GM19193 (cell line): ENCODE data around the gene TENT5A.

ENCODE experiments used
- POLR2A ChIP-seq: IDR thresholded peaks from 4 replicates; pipeline ENCODE4 v1.6.1; 2011; ENCODE audit not compliant: insufficient read depth, insufficient read length; ENCODE audit errors: extremely low read depth

The TENT5A gene

DNA sequence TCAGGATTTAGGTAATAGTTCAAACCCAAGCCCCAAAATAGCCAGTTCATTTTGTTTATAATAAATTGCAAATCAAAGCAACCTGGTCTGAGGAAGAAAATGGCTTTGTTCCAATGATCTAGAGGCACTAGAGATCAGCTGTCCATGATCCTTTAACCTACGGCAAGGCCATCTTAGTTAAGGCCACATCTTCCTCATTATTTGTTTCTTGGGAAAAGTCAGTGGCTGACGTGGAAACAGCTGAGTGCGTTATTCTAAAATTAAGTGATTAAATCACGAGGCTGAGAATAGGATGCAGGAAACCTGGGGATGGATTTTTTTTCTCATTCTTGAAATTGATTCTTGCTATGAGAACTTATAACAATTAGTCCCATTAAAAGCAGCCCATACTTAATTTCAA lies 10.1 kb upstream of the TENT5A start:
- no peak for TF ChIP-seq POLR2A

GRCh38 chr6:81762132-81762531 lies 9.7 kb upstream of the TENT5A start:
- TF ChIP-seq POLR2A = no peak

DNA sequence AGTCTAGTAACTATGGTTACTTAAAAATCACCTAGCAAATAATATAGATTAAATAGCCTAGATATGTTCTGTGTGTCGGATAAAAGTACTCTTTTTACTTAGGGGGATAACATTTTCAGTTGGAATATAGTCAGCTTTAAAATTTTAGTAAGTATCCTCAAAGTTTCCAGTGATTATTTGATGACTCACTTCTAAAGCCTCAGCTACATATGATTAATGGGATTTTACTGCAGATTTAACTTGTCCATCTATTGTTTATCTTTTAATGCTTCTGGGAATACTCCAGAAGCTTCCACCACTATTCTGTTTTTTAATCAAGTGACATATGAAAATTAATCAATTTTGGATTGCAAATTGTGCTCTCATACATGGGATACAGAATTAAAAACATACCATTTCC lies 8.7 kb upstream of the TENT5A start:
- no peak for TF ChIP-seq POLR2A

GRCh38 chr6:81759782-81760181 lies 7.3 kb upstream of the TENT5A start:
- no peak for TF ChIP-seq POLR2A

DNA sequence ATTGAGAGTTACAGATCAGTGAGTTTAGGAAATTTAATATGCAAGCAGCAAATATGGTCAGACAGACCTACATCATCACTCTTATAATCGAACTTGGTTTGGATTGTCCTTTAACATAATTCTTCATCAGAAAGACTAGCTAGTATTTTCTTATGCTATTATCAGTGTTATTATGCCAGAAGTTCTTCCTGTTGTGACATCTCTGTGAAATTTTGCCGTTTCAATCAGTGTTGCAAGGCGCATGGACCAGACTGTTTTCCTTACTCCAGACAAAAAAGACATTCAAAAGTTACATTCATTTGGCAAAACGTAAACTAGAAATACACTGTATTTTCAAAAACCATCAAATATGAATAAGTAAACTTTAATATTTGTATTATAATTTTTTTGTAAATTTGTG lies 5.7 kb upstream of the TENT5A start:
- no peak for TF ChIP-seq POLR2A

GRCh38 chr6:81756690-81757089 lies 4.2 kb upstream of the TENT5A start:
- TF ChIP-seq POLR2A = no peak

- TF ChIP-seq POLR2A = no peak
These were observed 3.1 kb upstream of the TENT5A start for GRCh38 chr6:81755551-81755950.

DNA sequence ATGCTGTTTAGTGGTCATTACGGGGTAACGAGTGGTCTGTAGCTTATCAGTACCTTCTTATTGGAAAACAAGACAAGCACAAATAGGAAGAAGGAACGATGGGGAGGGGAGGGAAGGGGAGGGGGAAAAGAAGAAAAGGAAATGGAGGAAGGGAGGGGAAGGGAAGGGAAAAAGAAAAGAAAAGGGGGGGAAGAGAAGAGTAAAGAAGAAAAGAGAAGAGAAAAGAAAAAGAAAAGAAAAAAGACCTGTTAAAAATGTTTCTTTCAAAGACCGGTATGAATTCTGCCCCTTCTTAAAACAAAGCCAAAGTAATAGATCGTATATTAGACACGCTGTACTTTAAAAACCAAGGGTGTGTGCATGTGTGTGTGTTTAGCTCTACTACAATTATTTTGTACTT lies 2.4 kb upstream of the TENT5A start:
- TF ChIP-seq POLR2A = no peak

DNA sequence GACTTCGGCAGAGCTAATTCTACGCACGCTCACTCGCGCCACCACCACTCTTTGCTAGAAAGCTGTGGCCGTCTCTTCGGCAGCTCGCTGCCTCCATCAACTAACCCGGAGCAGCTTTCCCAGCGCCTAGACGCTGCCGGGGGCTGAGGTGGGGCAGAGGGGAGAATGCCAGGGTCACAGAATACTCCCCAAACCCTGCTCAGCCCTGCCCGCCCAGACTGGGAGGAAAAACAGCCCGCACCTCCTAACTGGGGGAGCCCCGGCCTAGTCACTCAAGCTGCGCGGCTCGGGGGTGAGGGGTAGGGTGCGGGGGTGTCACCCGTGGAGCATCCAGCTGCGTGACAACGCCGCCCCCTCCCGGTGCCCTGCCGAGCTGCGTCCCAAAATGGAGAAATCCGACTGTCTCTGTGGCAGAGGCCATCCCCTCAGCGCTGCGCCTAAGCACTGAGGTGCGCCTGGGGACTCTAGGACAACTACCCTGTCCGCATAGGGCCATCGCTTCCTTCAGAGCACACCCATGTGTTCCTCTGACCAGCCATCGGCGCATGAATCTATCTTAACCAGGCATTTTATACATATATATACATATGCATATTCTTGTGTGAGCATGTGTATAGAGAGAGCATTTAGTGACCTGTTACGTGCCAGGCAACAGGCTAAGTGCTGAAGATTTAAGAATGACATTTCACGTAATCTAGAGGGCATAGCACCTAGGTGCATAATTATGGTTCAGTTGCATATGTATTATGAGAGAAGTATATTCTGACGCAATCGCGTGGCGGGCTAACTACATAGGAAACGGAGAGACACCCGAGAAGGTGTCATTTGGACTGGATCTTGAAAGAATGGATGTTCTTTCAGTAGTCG lies 1.5 kb upstream of the TENT5A start:
- TF ChIP-seq POLR2A = no peak

GRCh38 chr6:81752921-81753710 lies 635 bp upstream of the TENT5A start:
- peak; percentile 66 for TF ChIP-seq POLR2A

DNA sequence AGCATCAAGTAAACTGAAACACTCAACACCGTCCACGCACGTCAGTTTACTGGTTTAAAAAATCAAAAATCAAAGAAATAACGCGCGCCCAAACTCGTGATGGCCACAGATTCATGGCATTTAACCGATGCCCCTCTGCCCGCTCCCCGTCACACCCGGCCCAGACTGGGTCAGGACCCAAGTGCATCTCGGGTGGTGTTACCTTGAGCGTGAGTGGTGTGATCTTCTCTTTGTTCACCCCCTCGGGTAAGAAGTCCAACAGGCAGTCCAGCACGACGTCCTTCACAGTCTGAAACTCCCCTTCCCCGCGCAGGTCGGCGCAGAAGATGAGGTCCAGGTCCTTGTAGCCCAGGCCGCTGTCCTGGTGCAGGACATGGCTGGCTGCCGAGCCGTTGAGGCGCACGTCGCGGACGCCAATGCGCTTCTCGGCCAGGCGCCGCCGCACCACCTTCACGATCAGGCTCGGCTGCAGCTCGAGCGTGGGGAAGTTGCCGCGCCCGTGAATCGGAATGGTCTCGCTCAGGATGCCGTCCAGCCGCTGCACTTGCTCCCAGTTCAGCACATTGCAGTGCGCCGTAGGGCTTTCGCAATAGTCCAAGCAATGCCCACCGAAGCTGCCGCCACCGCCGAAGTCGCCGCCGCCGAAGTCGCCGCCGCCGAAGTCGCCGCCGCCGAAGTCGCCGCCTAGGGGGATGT lies 945 bp downstream of the TENT5A start:
- TF ChIP-seq POLR2A = no peak

GRCh38 chr6:81750681-81751387 lies 1.6 kb downstream of the TENT5A start:
- no peak for TF ChIP-seq POLR2A

DNA sequence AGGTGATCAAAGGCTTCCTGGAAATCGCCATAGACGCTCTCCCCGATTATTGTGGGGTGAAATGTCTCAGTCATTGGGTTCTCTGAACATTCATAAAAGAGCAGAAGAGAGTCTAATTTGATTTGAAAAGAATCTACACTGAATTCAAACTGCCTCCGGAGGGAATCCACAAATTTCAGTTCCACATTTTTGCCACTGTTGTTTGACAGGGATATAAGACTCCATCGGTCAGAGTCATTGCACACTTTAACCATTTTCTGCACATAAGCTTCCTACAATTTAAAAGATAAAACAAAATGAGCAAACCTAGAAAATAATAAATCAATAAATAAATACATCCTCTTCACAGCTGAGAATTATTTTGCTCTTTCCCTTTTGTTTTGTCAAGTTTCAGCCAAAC lies 2.3 kb downstream of the TENT5A start:
- TF ChIP-seq POLR2A = no peak

DNA sequence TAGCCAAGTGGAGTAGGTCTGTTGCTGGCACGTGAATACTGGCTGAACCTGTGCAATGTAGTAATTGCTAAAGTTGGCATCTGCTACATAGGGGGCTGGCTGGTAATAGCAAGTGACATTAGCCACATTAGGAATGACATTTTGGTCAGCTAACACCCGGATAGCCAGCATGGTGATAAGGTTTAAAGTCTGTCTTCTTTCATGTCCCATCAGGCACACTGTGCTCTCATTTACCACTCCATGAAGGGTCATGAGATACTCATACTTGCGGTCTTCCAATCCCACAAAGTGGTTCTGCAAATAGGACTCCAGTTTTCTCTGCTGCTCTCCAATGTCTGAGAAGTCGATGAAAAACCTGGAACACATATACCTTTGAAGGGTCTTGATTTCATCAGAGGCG lies 2.8 kb downstream of the TENT5A start:
- no peak for TF ChIP-seq POLR2A

- no peak for TF ChIP-seq POLR2A
These were observed 3.5 kb downstream of the TENT5A start for GRCh38 chr6:81748994-81749393.

DNA sequence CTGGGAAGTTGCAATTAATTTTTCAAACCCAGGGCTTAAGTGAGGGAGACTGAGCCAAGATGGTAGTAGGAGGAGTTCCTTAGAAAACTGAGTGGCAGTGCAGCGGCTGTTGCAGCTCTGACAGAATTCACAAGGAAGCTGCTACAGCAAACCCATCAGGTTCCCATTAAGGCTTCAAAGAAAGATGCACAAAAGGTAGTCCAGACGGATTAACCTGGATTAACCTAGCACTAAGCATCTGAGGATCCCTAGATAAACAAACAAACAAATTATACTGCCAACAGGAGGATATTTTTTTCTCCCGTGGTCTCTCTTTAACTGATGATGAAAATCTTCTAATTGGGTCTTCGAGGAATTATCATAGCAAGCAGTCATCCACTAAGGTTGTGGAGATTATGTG lies 5.2 kb downstream of the TENT5A start:
- no peak for TF ChIP-seq POLR2A

DNA sequence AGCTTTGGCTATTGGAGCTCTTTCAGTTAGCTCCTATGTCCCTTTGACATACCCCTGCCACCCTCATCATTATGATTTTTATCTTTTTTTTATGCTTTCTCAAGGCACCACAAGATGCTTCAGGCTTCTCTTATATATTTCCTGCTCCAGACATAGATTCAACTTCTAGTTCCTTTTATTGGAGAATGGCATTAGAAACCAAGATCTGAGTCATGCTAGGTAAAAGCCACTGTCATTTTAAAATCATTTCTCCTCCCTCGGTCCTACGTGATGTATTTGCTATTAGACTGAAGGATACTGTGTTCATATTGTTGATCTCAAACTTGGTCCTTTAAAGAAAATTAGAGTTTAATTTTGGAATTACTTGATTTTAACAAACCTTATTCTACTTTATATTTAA lies 8.3 kb downstream of the TENT5A start:
- no peak for TF ChIP-seq POLR2A
